ENCODE results near the gene MYO3A.

Gene MYO3A

DNA sequence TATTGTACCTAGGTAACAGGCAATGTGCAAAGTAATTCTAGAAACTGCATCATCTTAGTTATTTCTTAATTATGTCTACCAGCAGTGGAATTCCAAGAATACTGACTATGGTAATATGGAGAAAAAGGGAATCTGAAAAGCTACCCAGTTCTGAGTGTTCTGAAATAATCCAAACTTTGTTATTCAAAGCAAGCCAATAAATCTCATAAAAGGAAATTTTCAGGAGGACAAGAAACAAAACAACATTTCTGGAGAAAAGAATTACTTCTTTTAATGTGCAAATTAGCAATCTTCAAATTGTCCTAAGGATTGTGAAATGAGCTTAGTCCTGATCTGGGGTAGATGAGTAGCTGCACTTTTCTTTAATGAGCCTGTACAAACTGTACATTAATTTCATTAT lies 88.8 kb downstream of the MYO3A start:
- no peaks in the 10 kb centered on the region for H3K27me3 ChIP-seq (ENCODE audit: control insufficient read depth, insufficient read depth, low read length)
- H3K9me3 ChIP-seq (ENCODE audit: control insufficient read depth, low read length), result no peaks in the 10 kb centered on the region
- no peak overlapping the region for H2AFZ ChIP-seq
- TF ChIP-seq, protein P1, sequence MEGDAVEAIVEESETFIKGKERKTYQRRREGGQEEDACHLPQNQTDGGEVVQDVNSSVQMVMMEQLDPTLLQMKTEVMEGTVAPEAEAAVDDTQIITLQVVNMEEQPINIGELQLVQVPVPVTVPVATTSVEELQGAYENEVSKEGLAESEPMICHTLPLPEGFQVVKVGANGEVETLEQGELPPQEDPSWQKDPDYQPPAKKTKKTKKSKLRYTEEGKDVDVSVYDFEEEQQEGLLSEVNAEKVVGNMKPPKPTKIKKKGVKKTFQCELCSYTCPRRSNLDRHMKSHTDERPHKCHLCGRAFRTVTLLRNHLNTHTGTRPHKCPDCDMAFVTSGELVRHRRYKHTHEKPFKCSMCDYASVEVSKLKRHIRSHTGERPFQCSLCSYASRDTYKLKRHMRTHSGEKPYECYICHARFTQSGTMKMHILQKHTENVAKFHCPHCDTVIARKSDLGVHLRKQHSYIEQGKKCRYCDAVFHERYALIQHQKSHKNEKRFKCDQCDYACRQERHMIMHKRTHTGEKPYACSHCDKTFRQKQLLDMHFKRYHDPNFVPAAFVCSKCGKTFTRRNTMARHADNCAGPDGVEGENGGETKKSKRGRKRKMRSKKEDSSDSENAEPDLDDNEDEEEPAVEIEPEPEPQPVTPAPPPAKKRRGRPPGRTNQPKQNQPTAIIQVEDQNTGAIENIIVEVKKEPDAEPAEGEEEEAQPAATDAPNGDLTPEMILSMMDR (IDR thresholded peaks at IDR 0.05), result no peak
- no peak overlapping the region for H3K9ac ChIP-seq
- no peaks in the 10 kb centered on the region for H3K4me1 ChIP-seq
- no peak overlapping the region for H3K4me3 ChIP-seq (ENCODE audit: low read depth, low read length)
- H3K36me3 ChIP-seq (ENCODE audit: control insufficient read depth, insufficient read depth, low read length), result no peaks in the 10 kb centered on the region
- no peak overlapping the region for H3K27ac ChIP-seq
- no peaks in the 10 kb centered on the region for H3K79me2 ChIP-seq
- H3K4me2 ChIP-seq (ENCODE audit: low read length), result no peak overlapping the region

DNA sequence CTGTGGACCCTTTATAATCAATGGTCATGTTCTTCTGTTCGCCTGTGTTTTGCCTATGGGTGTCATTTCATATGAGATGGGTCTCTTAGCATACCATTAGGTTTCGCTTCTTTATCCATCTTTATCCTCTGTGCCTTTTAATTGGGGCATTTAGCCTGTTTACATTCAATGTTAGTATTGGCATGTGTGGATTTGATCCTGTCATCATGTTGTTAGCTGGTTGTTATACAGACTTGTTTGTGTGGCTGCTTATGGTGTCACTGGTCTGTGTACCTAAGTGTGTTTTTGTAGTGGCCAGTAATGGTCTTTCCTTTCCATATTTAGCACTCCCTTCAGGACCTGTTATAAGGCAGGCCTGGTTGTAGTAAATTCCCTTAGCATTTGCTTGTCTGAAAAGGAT lies 90.3 kb downstream of the MYO3A start:
- TF ChIP-seq, protein P1 (IDR thresholded peaks at IDR 0.05), result no peak
- H3K36me3 ChIP-seq (ENCODE audit: control insufficient read depth, insufficient read depth, low read length), result no peaks in the 10 kb centered on the region
- no peak overlapping the region for H3K4me2 ChIP-seq (ENCODE audit: low read length)
- no peak overlapping the region for H3K27ac ChIP-seq
- no peaks in the 10 kb centered on the region for H3K9me3 ChIP-seq (ENCODE audit: control insufficient read depth, low read length)
- H3K9ac ChIP-seq, result no peak overlapping the region
- no peaks in the 10 kb centered on the region for H3K4me1 ChIP-seq
- H3K4me3 ChIP-seq (ENCODE audit: low read depth, low read length), result no peak overlapping the region
- no peak overlapping the region for H2AFZ ChIP-seq
- H3K27me3 ChIP-seq (ENCODE audit: control insufficient read depth, insufficient read depth, low read length), result no peaks in the 10 kb centered on the region
- no peaks in the 10 kb centered on the region for H3K79me2 ChIP-seq

DNA sequence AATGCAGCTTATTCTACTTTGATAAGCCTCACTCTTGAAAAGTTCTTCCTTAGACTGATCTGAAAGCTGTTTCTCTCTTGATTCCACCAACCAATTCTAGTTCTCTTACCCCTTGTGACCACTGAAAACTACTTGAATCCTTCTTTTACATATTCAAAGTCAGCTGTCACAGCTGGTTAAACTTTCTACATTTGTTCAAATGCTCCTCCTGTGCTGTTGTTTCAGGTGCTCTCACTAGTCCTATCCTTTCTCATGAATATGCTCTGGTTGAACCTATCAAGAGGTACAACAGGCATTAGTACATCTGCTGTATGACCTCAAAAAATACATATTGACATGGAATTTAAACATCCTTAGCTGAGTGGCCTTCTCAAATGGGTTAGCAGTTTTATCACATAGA lies 91.5 kb downstream of the MYO3A start:
- no peaks in the 10 kb centered on the region for H3K4me1 ChIP-seq
- no peaks in the 10 kb centered on the region for H3K27me3 ChIP-seq (ENCODE audit: control insufficient read depth, insufficient read depth, low read length)
- H3K9ac ChIP-seq, result no peak overlapping the region
- no peaks in the 10 kb centered on the region for H3K79me2 ChIP-seq
- H3K27ac ChIP-seq, result no peak overlapping the region
- H3K4me2 ChIP-seq (ENCODE audit: low read length), result no peak overlapping the region
- no peak overlapping the region for H3K4me3 ChIP-seq (ENCODE audit: low read depth, low read length)
- TF ChIP-seq, protein P1 (IDR thresholded peaks at IDR 0.05), result no peak
- no peaks in the 10 kb centered on the region for H3K9me3 ChIP-seq (ENCODE audit: control insufficient read depth, low read length)
- H3K36me3 ChIP-seq (ENCODE audit: control insufficient read depth, insufficient read depth, low read length), result no peaks in the 10 kb centered on the region
- no peak overlapping the region for H2AFZ ChIP-seq

DNA sequence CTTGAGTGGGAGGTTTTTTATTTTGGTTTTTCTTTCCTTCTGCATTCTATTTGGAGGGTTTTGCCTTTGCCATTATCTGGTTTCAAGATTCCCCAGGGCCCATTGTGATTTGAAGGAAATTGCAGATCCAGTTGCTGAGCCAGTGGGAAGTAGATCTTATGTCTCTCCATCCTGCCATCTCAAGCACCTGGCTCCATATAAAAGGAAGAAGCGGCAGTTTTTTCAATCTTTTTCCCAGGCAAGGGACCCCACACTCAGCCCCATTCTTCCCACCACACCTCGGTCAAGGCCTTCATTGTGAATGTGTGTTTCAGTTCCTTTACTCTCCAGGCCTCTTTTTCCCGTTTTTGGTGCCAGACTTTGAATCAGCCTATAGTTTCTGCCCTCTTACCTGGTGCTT lies 95.8 kb downstream of the MYO3A start:
- H3K27me3 ChIP-seq (ENCODE audit: control insufficient read depth, insufficient read depth, low read length), result no peaks in the 10 kb centered on the region
- no peak overlapping the region for H3K9ac ChIP-seq
- no peaks in the 10 kb centered on the region for H3K36me3 ChIP-seq (ENCODE audit: control insufficient read depth, insufficient read depth, low read length)
- H3K4me1 ChIP-seq, result no peaks in the 10 kb centered on the region
- no peak overlapping the region for H3K4me2 ChIP-seq (ENCODE audit: low read length)
- TF ChIP-seq, protein P1 (IDR thresholded peaks at IDR 0.05), result no peak
- no peak overlapping the region for H3K4me3 ChIP-seq (ENCODE audit: low read depth, low read length)
- H3K27ac ChIP-seq, result no peak overlapping the region
- H2AFZ ChIP-seq, result no peak overlapping the region
- no peaks in the 10 kb centered on the region for H3K9me3 ChIP-seq (ENCODE audit: control insufficient read depth, low read length)
- no peaks in the 10 kb centered on the region for H3K79me2 ChIP-seq

DNA sequence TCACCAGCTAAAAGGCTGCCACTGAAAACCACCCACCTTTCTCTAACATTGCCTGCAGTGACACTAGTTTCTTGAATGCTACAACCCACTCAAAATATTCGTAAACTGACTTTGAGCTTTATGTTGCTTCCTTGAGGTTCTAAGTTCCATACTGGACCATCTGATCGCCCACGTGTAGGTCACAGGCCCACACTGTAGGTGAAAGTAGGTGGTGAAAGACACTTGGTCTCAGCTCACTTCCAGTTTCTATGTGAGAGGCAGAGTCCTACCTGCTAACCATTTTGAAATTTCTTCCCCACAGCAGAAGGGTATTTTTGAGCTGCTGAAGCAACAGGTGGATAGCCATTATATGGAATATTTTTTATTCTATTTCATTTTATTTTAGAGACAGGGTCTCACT lies 97.3 kb downstream of the MYO3A start:
- H3K27me3 ChIP-seq (ENCODE audit: control insufficient read depth, insufficient read depth, low read length), result no peaks in the 10 kb centered on the region
- no peaks in the 10 kb centered on the region for H3K79me2 ChIP-seq
- no peak overlapping the region for H3K4me3 ChIP-seq (ENCODE audit: low read depth, low read length)
- H3K4me1 ChIP-seq, result no peaks in the 10 kb centered on the region
- no peaks in the 10 kb centered on the region for H3K9me3 ChIP-seq (ENCODE audit: control insufficient read depth, low read length)
- no peak overlapping the region for H3K27ac ChIP-seq
- TF ChIP-seq, protein P1 (IDR thresholded peaks at IDR 0.05), result no peak
- H3K9ac ChIP-seq, result no peak overlapping the region
- no peak overlapping the region for H3K4me2 ChIP-seq (ENCODE audit: low read length)
- no peak overlapping the region for H2AFZ ChIP-seq
- no peaks in the 10 kb centered on the region for H3K36me3 ChIP-seq (ENCODE audit: control insufficient read depth, insufficient read depth, low read length)

All from parathyroid adenoma (tissue), 2 donors.